Mesendoderm (in vitro differentiated cells): ENCODE results near the gene MTCH1.

ENCODE experiments used
- DNase-seq: peaks from one replicate; pipeline ENCODE4 v3.0.0; 2013
- H2AK5ac ChIP-seq: 2 replicates; pipeline ENCODE4 v1.6.1; 2013; ENCODE audit warnings: low read length, inconsistent platforms
- H2BK120ac ChIP-seq: 2 replicates; pipeline ENCODE4 v1.6.1; 2013; ENCODE audit warnings: low read depth, mild to moderate bottlenecking, low read length, moderate library complexity, mixed read lengths
- H2BK15ac ChIP-seq: replicated peaks from 2 replicates; pipeline ENCODE4 v1.6.1; 2013; ENCODE audit warnings: low read depth, mild to moderate bottlenecking, moderate library complexity
- H2BK5ac ChIP-seq: 2 replicates; pipeline ENCODE4 v1.6.1; 2013; ENCODE audit warnings: low read length, inconsistent platforms
- H3K18ac ChIP-seq: 2 replicates; pipeline ENCODE4 v1.6.1; 2013; ENCODE audit warnings: mild to moderate bottlenecking, low read length, mixed read lengths
- H3K23ac ChIP-seq: one replicate; pipeline ENCODE4 v1.6.1; 2013; ENCODE audit warnings: low read length
- H3K27ac ChIP-seq: 2 replicates; pipeline ENCODE4 v1.5.1; 2013; ENCODE audit warnings: low read depth, mild to moderate bottlenecking, inconsistent platforms, low read length, moderate library complexity
- H3K27me3 ChIP-seq: 2 replicates; pipeline ENCODE4 v1.6.1; 2013; ENCODE audit warnings: low read length, control low read depth, mild to moderate bottlenecking, inconsistent platforms; ENCODE audit not compliant: insufficient read depth, poor library complexity
- H3K36me3 ChIP-seq: 2 replicates; pipeline ENCODE4 v1.6.1; 2013; ENCODE audit warnings: low read length, inconsistent platforms; ENCODE audit not compliant: control insufficient read depth, insufficient read depth
- H3K4ac ChIP-seq: one replicate; pipeline ENCODE4 v1.6.1; 2013; ENCODE audit warnings: low read depth, mild to moderate bottlenecking, low read length, moderate library complexity
- H3K4me1 ChIP-seq: 2 replicates; pipeline ENCODE4 v1.6.1; 2013; ENCODE audit warnings: low read depth, low read length, inconsistent platforms; ENCODE audit not compliant: control insufficient read depth
- H3K4me2 ChIP-seq: 2 replicates; pipeline ENCODE4 v1.6.1; 2013; ENCODE audit warnings: low read length
- H3K4me3 ChIP-seq: 2 replicates; pipeline ENCODE4 v1.5.1; 2013; ENCODE audit warnings: mild to moderate bottlenecking, low read length
- H3K56ac ChIP-seq: one replicate; pipeline ENCODE4 v1.6.1; 2013; ENCODE audit warnings: low read length
- H3K79me1 ChIP-seq: 2 replicates; pipeline ENCODE4 v1.6.1; 2013; ENCODE audit warnings: low read length, inconsistent platforms
- H3K79me2 ChIP-seq: 2 replicates; pipeline ENCODE4 v1.6.1; 2013; ENCODE audit warnings: mild to moderate bottlenecking, low read length; ENCODE audit not compliant: control insufficient read depth, insufficient read depth
- H3K9ac ChIP-seq: 2 replicates; pipeline ENCODE4 v1.6.1; 2013; ENCODE audit warnings: low read length, inconsistent platforms
- H4K5ac ChIP-seq: one replicate; pipeline ENCODE4 v1.6.1; 2013; ENCODE audit warnings: low read length
- H4K8ac ChIP-seq: one replicate; pipeline ENCODE4 v1.6.1; 2013; ENCODE audit warnings: low read depth, mild to moderate bottlenecking, control low read depth, low read length, moderate library complexity
- WGBS: extraction: QIAGEN DNeasy Blood & Tissue Kit; methylation state at CpG from one replicate; pipeline ENCODE4 v1.1.7; 2013; ENCODE audit warnings: low lambda C conversion rate, missing lambda C conversion rate; ENCODE audit not compliant: insufficient coverage; ENCODE audit errors: extremely low coverage; 5-methylcytosine and 5-hydroxymethylcytosine counted together

Gene MTCH1

GRCh38 chr6:36967757-36968156 lies 18.2 kb downstream of the MTCH1 start:
- H2BK15ac ChIP-seq: no peak overlapping the region
- no peak overlapping the region for H2AK5ac ChIP-seq
- H3K18ac ChIP-seq: no peak overlapping the region
- no peak overlapping the region for H3K4me2 ChIP-seq
- no peak overlapping the region for H3K4me3 ChIP-seq
- no peaks in the 10 kb centered on the region for H3K27me3 ChIP-seq
- no peaks in the 10 kb centered on the region for H3K4me1 ChIP-seq
- H3K79me2 ChIP-seq: no peaks in the 10 kb centered on the region
- H3K56ac ChIP-seq: no peak overlapping the region
- H3K9ac ChIP-seq: no peak overlapping the region
- no peak overlapping the region for H4K5ac ChIP-seq
- DNase-seq: no peak
- H3K36me3 ChIP-seq: peaks cover 37% of the 10 kb centered on the region
- no peak overlapping the region for H4K8ac ChIP-seq
- H2BK5ac ChIP-seq: no peak overlapping the region
- WGBS: no CpG with 5 or more reads among the region's 4 CpGs
- no peak overlapping the region for H2BK120ac ChIP-seq
- H3K27ac ChIP-seq: no peak overlapping the region
- no peak overlapping the region for H3K23ac ChIP-seq
- H3K4ac ChIP-seq: no peak overlapping the region
- no peaks in the 10 kb centered on the region for H3K79me1 ChIP-seq

GRCh38 chr6:36967301-36967700 lies 18.7 kb downstream of the MTCH1 start:
- no peak overlapping the region for H4K5ac ChIP-seq
- DNase-seq: no peak
- no peak overlapping the region for H3K56ac ChIP-seq
- H3K4me2 ChIP-seq: no peak overlapping the region
- H3K27me3 ChIP-seq: no peaks in the 10 kb centered on the region
- no peak overlapping the region for H3K27ac ChIP-seq
- no peak overlapping the region for H2BK120ac ChIP-seq
- H3K23ac ChIP-seq: no peak overlapping the region
- no peak overlapping the region for H3K18ac ChIP-seq
- no peak overlapping the region for H3K4me3 ChIP-seq
- no CpG with 5 or more reads among the region's 3 CpGs for WGBS
- H3K79me1 ChIP-seq: no peaks in the 10 kb centered on the region
- no peaks in the 10 kb centered on the region for H3K4me1 ChIP-seq
- no peak overlapping the region for H2AK5ac ChIP-seq
- H4K8ac ChIP-seq: no peak overlapping the region
- no peaks in the 10 kb centered on the region for H3K79me2 ChIP-seq
- no peak overlapping the region for H2BK5ac ChIP-seq
- peaks cover 33% of the 10 kb centered on the region for H3K36me3 ChIP-seq
- no peak overlapping the region for H3K4ac ChIP-seq
- no peak overlapping the region for H3K9ac ChIP-seq
- no peak overlapping the region for H2BK15ac ChIP-seq

GRCh38 chr6:36964908-36965307 lies 21.1 kb downstream of the MTCH1 start:
- Histone ChIP-seq H3K27ac (no peak overlapping the region), H2BK120ac (no peak overlapping the region), H2BK15ac (no peak overlapping the region), H3K18ac (no peak overlapping the region), H2BK5ac (no peak overlapping the region), H3K4me2 (no peak overlapping the region), H4K8ac (no peak overlapping the region), H3K56ac (no peak overlapping the region), H3K4me3 (no peak overlapping the region), H3K36me3 (peaks cover 16% of the 10 kb centered on the region), H3K4me1 (no peaks in the 10 kb centered on the region), H3K79me1 (no peaks in the 10 kb centered on the region), H3K27me3 (no peaks in the 10 kb centered on the region), H3K79me2 (no peaks in the 10 kb centered on the region), H3K23ac (no peak overlapping the region), H2AK5ac (no peak overlapping the region), H4K5ac (no peak overlapping the region), H3K9ac (no peak overlapping the region), H3K4ac (no peak overlapping the region)
- WGBS: no CpG with 5 or more reads among the region's 4 CpGs
- no peak for DNase-seq

- no peaks in the 10 kb centered on the region for H3K4me1 ChIP-seq
- no peak overlapping the region for H3K27ac ChIP-seq
- H2AK5ac ChIP-seq: no peak overlapping the region
- H4K8ac ChIP-seq: no peak overlapping the region
- no peak overlapping the region for H4K5ac ChIP-seq
- no peak overlapping the region for H3K56ac ChIP-seq
- H3K4ac ChIP-seq: no peak overlapping the region
- no peak overlapping the region for H3K18ac ChIP-seq
- H3K36me3 ChIP-seq: peaks cover 13% of the 10 kb centered on the region
- H3K23ac ChIP-seq: no peak overlapping the region
- no peak overlapping the region for H3K4me2 ChIP-seq
- no peak overlapping the region for H2BK5ac ChIP-seq
- no CpG with 5 or more reads among the region's 6 CpGs for WGBS
- H2BK120ac ChIP-seq: no peak overlapping the region
- H3K27me3 ChIP-seq: no peaks in the 10 kb centered on the region
- no peak overlapping the region for H3K9ac ChIP-seq
- no peak overlapping the region for H3K4me3 ChIP-seq
- no peaks in the 10 kb centered on the region for H3K79me2 ChIP-seq
- H2BK15ac ChIP-seq: no peak overlapping the region
- H3K79me1 ChIP-seq: no peaks in the 10 kb centered on the region
- no peak for DNase-seq
Measured at GRCh38 chr6:36964349-36964748, 21.6 kb downstream of the MTCH1 start.

DNA sequence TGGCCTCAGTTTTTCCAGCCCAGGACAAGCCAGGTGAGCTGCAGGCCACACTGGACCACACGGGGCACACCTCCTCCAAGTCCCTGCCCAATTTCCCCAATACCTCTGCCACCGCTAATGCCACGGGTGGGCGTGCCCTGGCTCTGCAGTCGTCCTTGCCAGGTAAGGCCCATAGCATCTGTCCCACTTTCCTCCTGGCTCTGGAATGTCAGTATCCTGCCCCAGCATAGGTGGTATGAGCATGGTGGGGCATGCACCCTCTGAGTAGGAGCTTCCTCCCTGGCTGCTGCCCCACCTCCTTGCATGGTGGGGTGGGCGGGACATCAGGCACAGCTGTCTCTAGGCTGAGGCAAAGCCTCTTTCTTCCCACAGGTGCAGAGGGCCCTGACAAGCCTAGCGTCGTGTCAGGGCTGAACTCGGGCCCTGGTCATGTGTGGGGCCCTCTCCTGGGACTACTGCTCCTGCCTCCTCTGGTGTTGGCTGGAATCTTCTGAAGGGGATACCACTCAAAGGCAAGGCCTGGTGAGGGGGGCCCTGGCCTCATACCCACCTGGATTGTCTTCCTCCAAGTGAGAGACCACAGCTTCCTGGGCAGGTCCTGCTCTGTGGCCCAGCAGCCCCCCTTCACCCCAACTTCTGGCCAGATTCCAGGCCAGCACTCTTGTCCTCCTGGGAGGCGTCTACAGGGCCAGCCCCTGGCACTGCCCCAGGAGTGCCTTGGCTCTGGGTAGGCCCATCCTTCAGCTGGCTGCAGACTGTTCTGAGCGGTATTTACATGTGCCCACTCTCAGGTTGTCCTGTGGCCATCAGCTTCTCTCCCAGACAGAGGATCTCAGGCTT lies 22.3 kb downstream of the MTCH1 start:
- no CpG with 5 or more reads among the region's 11 CpGs for WGBS
- Histone ChIP-seq H3K79me2 (no peaks in the 10 kb centered on the region), H3K18ac (no peak overlapping the region), H3K4ac (no peak overlapping the region), H3K4me2 (no peak overlapping the region), H2AK5ac (no peak overlapping the region), H3K79me1 (no peaks in the 10 kb centered on the region), H3K4me3 (no peak overlapping the region), H3K4me1 (no peaks in the 10 kb centered on the region), H4K8ac (no peak overlapping the region), H3K27me3 (no peaks in the 10 kb centered on the region), H4K5ac (no peak overlapping the region), H2BK120ac (no peak overlapping the region), H3K36me3 (peaks cover 9% of the 10 kb centered on the region), H3K27ac (no peak overlapping the region), H3K9ac (no peak overlapping the region), H3K23ac (no peak overlapping the region), H2BK5ac (no peak overlapping the region), H2BK15ac (no peak overlapping the region), H3K56ac (no peak overlapping the region)
- DNase-seq: no peak

DNA sequence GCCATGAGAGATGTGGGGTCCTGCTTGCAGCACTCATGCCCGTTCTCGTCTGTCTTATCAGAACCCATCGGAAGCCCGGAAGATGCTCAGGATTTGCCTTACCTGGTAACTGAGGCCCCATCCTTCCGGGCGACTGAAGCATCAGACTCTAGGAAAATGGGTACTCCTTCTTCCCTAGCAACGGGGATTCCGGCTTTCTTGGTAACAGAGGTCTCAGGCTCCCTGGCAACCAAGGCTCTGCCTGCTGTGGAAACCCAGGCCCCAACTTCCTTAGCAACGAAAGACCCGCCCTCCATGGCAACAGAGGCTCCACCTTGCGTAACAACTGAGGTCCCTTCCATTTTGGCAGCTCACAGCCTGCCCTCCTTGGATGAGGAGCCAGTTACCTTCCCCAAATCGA lies 23.1 kb downstream of the MTCH1 start:
- no peak overlapping the region for H3K27ac ChIP-seq
- no peak overlapping the region for H3K4me3 ChIP-seq
- peaks cover 4% of the 10 kb centered on the region for H3K36me3 ChIP-seq
- H3K79me2 ChIP-seq: no peaks in the 10 kb centered on the region
- no peak overlapping the region for H2AK5ac ChIP-seq
- no peak overlapping the region for H2BK120ac ChIP-seq
- no peak overlapping the region for H3K23ac ChIP-seq
- H3K4me1 ChIP-seq: no peaks in the 10 kb centered on the region
- no peak overlapping the region for H2BK15ac ChIP-seq
- no peak overlapping the region for H4K5ac ChIP-seq
- no peak overlapping the region for H3K4ac ChIP-seq
- no peaks in the 10 kb centered on the region for H3K27me3 ChIP-seq
- H4K8ac ChIP-seq: no peak overlapping the region
- peak; percentile 96 for DNase-seq
- no peak overlapping the region for H2BK5ac ChIP-seq
- no peak overlapping the region for H3K4me2 ChIP-seq
- WGBS: no CpG with 5 or more reads among the region's 12 CpGs
- H3K18ac ChIP-seq: no peak overlapping the region
- no peaks in the 10 kb centered on the region for H3K79me1 ChIP-seq
- no peak overlapping the region for H3K9ac ChIP-seq
- H3K56ac ChIP-seq: no peak overlapping the region
